ENCODE data around the gene NXN.

- TF ChIP-seq EZH2 (IDR thresholded peaks at IDR 0.05; ENCODE audit: borderline replicate concordance, insufficient read depth, low read depth, low read length, poor library complexity, severe bottlenecking) (no peak), CTCF (IDR thresholded peaks at IDR 0.05) (no peak)
Measured at GRCh38 chr17:954431-955164, 25.0 kb downstream of the NXN start.

Measured in B cell (primary cell).